OCI-LY7 (cell line): ENCODE data around the gene SCAF1. TPM values are rescaled to one million over a fixed set of nuclear protein-coding genes. Genes with fewer than 3 reads are reported as not detected.
"Not testable (repeated sequence)": the region's sequence is repeated elsewhere in the genome, so short reads cannot be mapped to it uniquely, and the experiment has no call there.

Experiments
- BruUV-seq: library from RNA; stranded (reverse); fragments of 400-500 nt; replicated peaks from 2 replicates; lab custom pipeline; 2021; lab: Mats Ljungman, UMichigan
- CTCF ChIA-PET: fragments of 300-600 bp; sonication (Branson Sonifier 250); formaldehyde crosslinking; loops from one replicate; lab custom pipeline; 2022; ENCODE audit warnings: antibody characterized with exemption; ENCODE audit not compliant: unreplicated experiment; lab: Charles Lee
- POLR2A ChIA-PET: fragments of 300-600 bp; sonication (Branson Sonifier 250); formaldehyde crosslinking; loops from one replicate; lab custom pipeline; 2022; ENCODE audit warnings: antibody characterized with exemption; lab: Charles Lee
- DNase-seq: peaks from one replicate; pipeline ENCODE4 v3.0.0-alpha.2; 2015; ENCODE audit warnings: low spot score
- H2AFZ ChIP-seq: fragments of 200-600 bp; sonication (generic), shearing (Covaris generic); 2 replicates; pipeline ENCODE4 v1.6.1; 2014; ENCODE audit warnings: mild to moderate bottlenecking, antibody characterized with exemption, low read length, moderate library complexity
- H3K27ac ChIP-seq: fragments of 200-600 bp; sonication (generic); 2 replicates; pipeline ENCODE4 v1.5.1; 2014; ENCODE audit warnings: mixed run types, low read depth, mild to moderate bottlenecking, moderate library complexity, low read length, inconsistent platforms; ENCODE audit not compliant: poor library complexity, severe bottlenecking
- H3K36me3 ChIP-seq: fragments of 200-600 bp; sonication (generic); 2 replicates; pipeline ENCODE4 v1.6.1; 2014; ENCODE audit warnings: mild to moderate bottlenecking, antibody characterized with exemption, low read length, moderate library complexity, mixed read lengths; ENCODE audit not compliant: insufficient read depth
- H3K4me1 ChIP-seq: fragments of 200-600 bp; sonication (generic); 2 replicates; pipeline ENCODE4 v1.5.1; 2014; ENCODE audit warnings: mild to moderate bottlenecking, low read length; ENCODE audit not compliant: insufficient read depth, poor library complexity, severe bottlenecking
- H3K4me2 ChIP-seq: fragments of 200-600 bp; sonication (generic); 2 replicates; pipeline ENCODE4 v1.6.1; 2014; ENCODE audit warnings: mild to moderate bottlenecking, low read length
- H3K4me3 ChIP-seq: fragments of 200-600 bp; sonication (generic); 2 replicates; pipeline ENCODE4 v1.5.1; 2014; ENCODE audit warnings: mild to moderate bottlenecking, low read depth, low read length; ENCODE audit not compliant: poor library complexity, severe bottlenecking
- H3K79me2 ChIP-seq: fragments of 200-600 bp; sonication (generic); 2 replicates; pipeline ENCODE4 v1.6.1; 2016; ENCODE audit warnings: low read depth, mild to moderate bottlenecking, low read length, moderate library complexity, mixed read lengths; ENCODE audit not compliant: insufficient read depth
- H3K9me2 ChIP-seq: fragments of 200-600 bp; sonication (generic); 2 replicates; pipeline ENCODE4 v1.6.1; 2016; ENCODE audit warnings: mild to moderate bottlenecking, low read length, mixed read lengths; ENCODE audit not compliant: insufficient read depth
- H3K9me3 ChIP-seq: fragments of 200-600 bp; sonication (generic); 2 replicates; pipeline ENCODE4 v1.6.1; 2014; ENCODE audit warnings: mild to moderate bottlenecking, mixed run types, low read length, mixed read lengths
- H4K20me1 ChIP-seq: fragments of 200-600 bp; sonication (generic); 2 replicates; pipeline ENCODE4 v1.6.1; 2014; ENCODE audit warnings: mild to moderate bottlenecking, antibody characterized with exemption, low read length, moderate library complexity, mixed read lengths; ENCODE audit not compliant: insufficient read depth
- EZH2phosphoT487 ChIP-seq: fragments of 200-600 bp; sonication (generic); IDR thresholded peaks from 2 replicates; pipeline ENCODE4 v1.6.1; 2018; ENCODE audit warnings: low read depth, borderline replicate concordance, mild to moderate bottlenecking, mixed run types, antibody characterized with exemption, low read length, moderate library complexity, mixed read lengths
- intact Hi-C: fragments of 100-400 bp; cut with micrococcal nuclease; formaldehyde crosslinking; loops from one replicate; pipeline ENCODE4 v1.10.0; 2022; ENCODE audit not compliant: unreplicated experiment
- total RNA-seq, 2 experiments: library from RNA; depleted of rRNA in 1 of 2; stranded (reverse); fragments of >200 nt in 1 of 2; shearing (Covaris generic) in 1 of 2; gene quantifications; 2 replicates each; pipeline ENCODE4 v1.2.3, GENCODE V29; 2014 to 2022
- TF ChIP-seq, protein P1 (sequence below): fragments of 200-600 bp; sonication (generic); conservative IDR thresholded peaks from 2 replicates; pipeline ENCODE4 v1.5.1; 2014; ENCODE audit warnings: mild to moderate bottlenecking, antibody characterized with exemption, low read length, moderate library complexity, mixed read lengths

Gene SCAF1
- total RNA-seq, 2 experiments from 2014 or later = 15.0 to 44.0 TPM

DNA sequence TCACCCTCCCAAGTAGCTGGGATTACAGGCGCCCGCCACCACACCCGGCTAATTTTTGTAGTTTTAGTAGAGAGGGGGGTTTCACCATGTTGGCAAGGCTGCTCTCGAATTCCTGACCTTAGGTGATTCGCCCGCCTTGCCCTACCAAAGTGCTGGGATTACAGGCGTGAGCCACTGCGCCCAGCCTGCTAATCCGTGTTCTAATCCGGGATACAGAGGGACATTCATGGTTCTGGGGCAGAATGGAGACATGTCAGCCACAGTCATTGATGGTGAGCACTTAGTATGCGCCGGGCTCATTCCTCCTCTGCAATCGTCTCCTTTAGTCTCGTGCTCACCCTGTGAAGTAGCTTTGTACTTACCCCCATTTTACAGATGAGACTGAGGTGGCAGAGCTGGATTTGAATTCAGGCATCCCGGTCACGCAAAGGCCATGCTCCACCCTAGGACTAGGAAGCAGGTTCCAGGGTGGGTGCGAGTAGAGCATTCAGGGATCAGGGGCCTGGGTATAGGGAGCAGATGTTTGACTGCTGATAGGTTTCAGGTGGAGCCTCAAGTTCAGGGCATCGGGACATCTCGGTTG lies 10.3 kb upstream of the SCAF1 start:
- no peak overlapping the region for H3K4me2 ChIP-seq
- no peak for DNase-seq
- no peak overlapping the region for H2AFZ ChIP-seq
- H3K4me1 ChIP-seq = no peaks in the 10 kb centered on the region
- TF ChIP-seq, protein P1, sequence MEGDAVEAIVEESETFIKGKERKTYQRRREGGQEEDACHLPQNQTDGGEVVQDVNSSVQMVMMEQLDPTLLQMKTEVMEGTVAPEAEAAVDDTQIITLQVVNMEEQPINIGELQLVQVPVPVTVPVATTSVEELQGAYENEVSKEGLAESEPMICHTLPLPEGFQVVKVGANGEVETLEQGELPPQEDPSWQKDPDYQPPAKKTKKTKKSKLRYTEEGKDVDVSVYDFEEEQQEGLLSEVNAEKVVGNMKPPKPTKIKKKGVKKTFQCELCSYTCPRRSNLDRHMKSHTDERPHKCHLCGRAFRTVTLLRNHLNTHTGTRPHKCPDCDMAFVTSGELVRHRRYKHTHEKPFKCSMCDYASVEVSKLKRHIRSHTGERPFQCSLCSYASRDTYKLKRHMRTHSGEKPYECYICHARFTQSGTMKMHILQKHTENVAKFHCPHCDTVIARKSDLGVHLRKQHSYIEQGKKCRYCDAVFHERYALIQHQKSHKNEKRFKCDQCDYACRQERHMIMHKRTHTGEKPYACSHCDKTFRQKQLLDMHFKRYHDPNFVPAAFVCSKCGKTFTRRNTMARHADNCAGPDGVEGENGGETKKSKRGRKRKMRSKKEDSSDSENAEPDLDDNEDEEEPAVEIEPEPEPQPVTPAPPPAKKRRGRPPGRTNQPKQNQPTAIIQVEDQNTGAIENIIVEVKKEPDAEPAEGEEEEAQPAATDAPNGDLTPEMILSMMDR = no peak
- no peak for TF ChIP-seq EZH2phosphoT487
- no peaks in the 10 kb centered on the region for H4K20me1 ChIP-seq
- intact Hi-C loops = no loop called here
- ChIA-PET CTCF (no interaction called here), POLR2A (no interaction called here)
- H3K79me2 ChIP-seq = no peaks in the 10 kb centered on the region
- H3K27ac ChIP-seq = no peak overlapping the region
- no peaks in the 10 kb centered on the region for H3K9me3 ChIP-seq
- no peaks in the 10 kb centered on the region for H3K9me2 ChIP-seq
- H3K4me3 ChIP-seq = no peak overlapping the region
- no TSS peak for BruUV-seq
- H3K36me3 ChIP-seq = peaks cover 24% of the 10 kb centered on the region; the same call in 1 of the 2 replicates

DNA sequence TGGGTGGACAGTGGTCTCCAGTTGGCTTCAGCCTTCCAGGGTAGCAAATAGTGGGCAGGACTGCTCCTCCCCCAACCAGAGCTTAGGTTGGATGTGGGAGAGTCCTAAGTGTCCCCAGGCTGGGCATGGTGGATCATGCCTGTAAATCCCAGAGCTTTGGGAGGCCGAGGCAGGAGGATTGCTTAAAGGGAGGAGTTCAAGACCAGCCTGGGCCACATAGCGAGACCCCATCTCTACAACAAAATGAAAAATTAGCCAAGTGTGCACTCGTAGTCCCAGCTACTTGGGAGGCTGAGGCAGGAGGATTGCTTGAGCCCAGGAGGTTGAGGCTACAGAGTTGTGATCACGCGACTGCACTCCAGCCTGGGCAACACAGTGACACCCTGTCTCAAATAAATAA lies 9.4 kb upstream of the SCAF1 start:
- Histone ChIP-seq H3K4me3 (no peak overlapping the region), H3K4me2 (no peak overlapping the region), H3K27ac (no peak overlapping the region), H4K20me1 (no peaks in the 10 kb centered on the region), H3K4me1 (no peaks in the 10 kb centered on the region), H3K9me2 (no peaks in the 10 kb centered on the region), H3K9me3 (no peaks in the 10 kb centered on the region), H2AFZ (no peak overlapping the region), H3K79me2 (no peaks in the 10 kb centered on the region), H3K36me3 (peaks cover 16% of the 10 kb centered on the region; the same call in 1 of the 2 replicates)
- TF ChIP-seq EZH2phosphoT487 = no peak
- TF ChIP-seq, protein P1 = no peak
- intact Hi-C loops = no loop called here
- POLR2A ChIA-PET = no interaction called here
- DNase-seq = no peak
- CTCF ChIA-PET = no interaction called here
- no TSS peak for BruUV-seq

DNA sequence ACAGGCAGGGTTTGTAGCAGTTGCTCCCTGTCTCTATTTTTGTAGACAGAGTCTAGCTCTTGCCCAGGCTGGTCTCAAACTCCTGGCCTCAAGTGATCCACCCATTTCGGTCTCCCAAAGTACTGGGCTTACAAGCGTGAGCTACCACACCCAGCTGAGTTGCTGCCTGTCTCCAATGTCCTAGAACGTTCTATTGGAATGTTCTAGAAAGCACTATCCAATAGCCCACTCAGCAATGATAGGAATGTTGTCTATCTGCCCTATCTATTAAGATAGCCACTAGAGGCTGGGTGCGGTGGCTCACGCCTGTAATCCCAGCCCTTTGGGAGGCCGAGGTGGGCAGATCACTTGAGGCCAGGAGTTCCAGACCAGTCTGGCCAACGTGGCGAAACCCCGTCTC lies 8.7 kb upstream of the SCAF1 start:
- H3K4me1 ChIP-seq, DNase-seq, H4K20me1 ChIP-seq, intact Hi-C loops, H3K4me2 ChIP-seq, BruUV-seq, H2AFZ ChIP-seq, H3K27ac ChIP-seq, H3K4me3 ChIP-seq, POLR2A ChIA-PET, H3K9me3 ChIP-seq, H3K9me2 ChIP-seq, H3K79me2 ChIP-seq, CTCF ChIA-PET: not testable (repeated sequence)
- H3K36me3 ChIP-seq = peaks cover 11% of the 10 kb centered on the region; the same call in 1 of the 2 replicates
